Parathyroid adenoma (tissue), 2 donors: ENCODE data around the gene PRKCH.

Experiments
- H2AFZ ChIP-seq: fragments of 300-600 bp; sonication (generic); one replicate; pipeline ENCODE4 v1.7.0; 2017; ENCODE audit warnings: antibody characterized with exemption, mild to moderate bottlenecking
- H3K27ac ChIP-seq: fragments of 300-600 bp; sonication (generic); one replicate; pipeline ENCODE4 v1.7.0; 2017
- H3K27me3 ChIP-seq: fragments of 300-600 bp; sonication (generic); one replicate; pipeline ENCODE4 v1.7.0; 2017; ENCODE audit warnings: low read length; ENCODE audit not compliant: control insufficient read depth, insufficient read depth
- H3K36me3 ChIP-seq: fragments of 300-600 bp; sonication (generic); one replicate; pipeline ENCODE4 v1.7.0; 2017; ENCODE audit warnings: low read length; ENCODE audit not compliant: control insufficient read depth, insufficient read depth
- H3K4me1 ChIP-seq: fragments of 300-600 bp; sonication (generic); one replicate; pipeline ENCODE4 v1.7.0; 2017; ENCODE audit warnings: control low read depth
- H3K4me2 ChIP-seq: fragments of 300-600 bp; sonication (generic); one replicate; pipeline ENCODE4 v1.7.0; 2017; ENCODE audit warnings: low read length
- H3K4me3 ChIP-seq: fragments of 300-600 bp; sonication (generic); one replicate; pipeline ENCODE4 v1.7.0; 2017; ENCODE audit warnings: low read depth, low read length
- H3K79me2 ChIP-seq: fragments of 300-600 bp; sonication (generic); one replicate; pipeline ENCODE4 v1.7.0; 2017; ENCODE audit warnings: control low read depth
- H3K9ac ChIP-seq: fragments of 300-600 bp; sonication (generic); one replicate; pipeline ENCODE4 v1.7.0; 2017; ENCODE audit warnings: mild to moderate bottlenecking
- H3K9me3 ChIP-seq: fragments of 300-600 bp; sonication (generic); one replicate; pipeline ENCODE4 v1.7.0; 2017; ENCODE audit warnings: low read length; ENCODE audit not compliant: control insufficient read depth
- CTCF ChIP-seq: fragments of 300-600 bp; sonication (generic); IDR thresholded peaks from one replicate; pipeline ENCODE4 v1.7.0; 2017; ENCODE audit warnings: antibody characterized with exemption, mild to moderate bottlenecking
- donor health status: primary hyperparathyroidism.

Gene PRKCH

DNA sequence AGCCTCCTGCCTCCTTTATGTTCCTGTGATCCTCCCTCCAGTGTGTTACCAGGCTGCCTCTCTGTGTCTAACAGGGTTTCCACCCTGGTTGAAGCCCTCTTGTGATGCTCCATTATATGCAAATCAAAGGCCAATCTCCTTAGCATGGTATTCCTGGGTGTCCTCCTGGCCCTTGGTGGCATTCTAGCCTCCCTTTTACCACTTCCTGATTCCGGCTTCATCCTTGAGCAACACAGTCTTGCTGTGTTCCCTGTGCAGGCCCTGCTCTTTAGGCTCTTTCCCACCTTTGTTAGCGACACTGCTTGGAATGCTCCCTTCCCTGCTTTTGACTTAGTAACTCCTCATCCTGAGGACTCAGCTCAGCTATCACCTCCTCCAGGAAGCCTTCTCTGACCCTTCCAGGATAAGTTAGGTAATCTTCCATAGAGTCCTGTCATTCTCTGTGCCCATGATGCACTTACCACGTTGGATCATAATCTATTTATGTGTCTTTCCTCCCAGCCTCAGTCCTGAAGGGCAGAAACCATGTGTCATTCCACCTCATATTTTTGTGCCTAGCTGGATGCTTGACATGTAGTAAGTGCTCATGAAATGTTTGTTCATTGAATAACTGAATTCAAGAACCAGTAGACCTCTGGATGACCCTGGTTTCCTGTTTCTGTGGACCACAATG is 37.3 kb downstream of the PRKCH start:
- peaks cover 6% of the 10 kb centered on the region for H3K4me1 ChIP-seq
- H2AFZ ChIP-seq, result no peak overlapping the region
- H3K9ac ChIP-seq, result no peak overlapping the region
- peaks cover 19% of the 10 kb centered on the region for H3K79me2 ChIP-seq
- no peaks in the 10 kb centered on the region for H3K36me3 ChIP-seq
- no peak overlapping the region for H3K4me3 ChIP-seq
- H3K4me2 ChIP-seq, result no peak overlapping the region
- no peak for TF ChIP-seq CTCF
- H3K9me3 ChIP-seq, result no peaks in the 10 kb centered on the region
- peak overlapping the region; percentile 11 for H3K27ac ChIP-seq
- no peaks in the 10 kb centered on the region for H3K27me3 ChIP-seq

DNA sequence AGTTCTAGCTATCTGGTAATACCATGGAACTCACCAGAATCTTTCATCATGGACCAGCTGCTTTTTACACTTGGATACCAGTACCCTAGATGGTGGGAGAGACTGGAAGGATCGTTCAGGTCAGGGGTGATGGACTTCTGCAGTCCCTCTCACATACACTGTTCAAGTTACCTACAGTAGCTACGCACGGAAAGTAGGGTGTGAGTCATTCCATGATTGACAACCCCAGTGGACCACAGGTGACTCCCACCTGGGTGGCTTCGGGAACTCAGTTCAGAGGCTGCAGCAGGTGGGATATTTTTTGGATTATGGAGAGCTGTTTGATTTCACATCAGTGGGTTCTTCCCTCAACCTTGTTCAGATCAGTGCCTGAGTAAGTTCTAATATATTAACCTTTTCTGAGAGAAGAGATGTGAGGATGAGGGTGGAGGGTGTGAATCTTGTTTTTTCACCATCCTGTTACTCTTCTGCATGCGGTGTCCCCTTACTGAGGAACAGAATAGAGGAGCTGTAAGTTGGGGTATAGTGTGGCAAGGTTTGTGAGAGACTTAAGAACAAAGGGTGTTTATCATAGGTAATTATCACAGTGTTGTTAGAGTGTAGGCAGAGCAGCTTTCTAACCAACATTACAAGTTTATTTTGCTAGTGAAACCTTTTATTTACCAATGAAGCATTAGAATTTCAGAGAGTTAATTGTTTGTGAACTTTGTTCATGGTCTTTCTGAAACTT is 39.6 kb downstream of the PRKCH start:
- Histone ChIP-seq H3K4me2 (no peak overlapping the region), H3K4me3 (no peak overlapping the region), H3K9ac (no peak overlapping the region), H3K9me3 (no peaks in the 10 kb centered on the region), H3K27me3 (no peaks in the 10 kb centered on the region), H3K27ac (no peak overlapping the region), H2AFZ (no peak overlapping the region), H3K4me1 (peaks cover 3% of the 10 kb centered on the region), H3K36me3 (no peaks in the 10 kb centered on the region), H3K79me2 (peaks cover 19% of the 10 kb centered on the region)
- TF ChIP-seq CTCF, result no peak

DNA sequence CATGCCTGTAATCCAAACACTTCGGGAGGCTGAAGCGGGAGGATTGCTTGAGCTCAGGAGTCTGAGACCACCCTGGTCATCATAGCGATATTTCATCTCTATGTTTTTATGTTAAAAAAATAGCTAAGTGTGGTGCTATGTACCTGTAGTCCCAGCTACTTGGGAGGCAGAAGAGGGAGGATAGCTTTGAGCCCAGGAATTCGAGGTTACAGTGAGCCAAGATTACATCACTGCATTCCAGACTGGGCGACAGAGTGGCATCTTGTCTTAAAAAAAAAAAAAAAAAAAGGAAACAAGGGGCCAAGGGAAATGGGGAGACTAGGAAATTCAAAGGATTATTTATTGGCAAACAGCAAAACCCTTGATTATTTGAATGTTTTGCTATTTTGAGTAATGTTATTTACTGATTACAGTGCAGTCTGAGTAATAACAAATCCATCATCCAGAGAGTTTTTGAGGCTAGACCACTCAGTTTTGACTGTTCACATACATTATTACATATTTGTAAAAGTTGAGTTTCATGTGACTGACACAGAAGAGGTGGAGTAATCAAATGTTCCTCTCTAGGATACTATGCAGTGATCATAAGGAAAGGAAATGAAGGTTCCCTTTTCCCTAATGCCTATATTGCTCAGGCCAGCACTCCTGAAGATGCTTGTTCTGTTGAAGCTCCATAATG is 40.8 kb downstream of the PRKCH start:
- no peak overlapping the region for H3K27ac ChIP-seq
- H3K9me3 ChIP-seq, result no peaks in the 10 kb centered on the region
- H3K4me1 ChIP-seq, result peaks cover 5% of the 10 kb centered on the region
- TF ChIP-seq CTCF, result no peak
- no peak overlapping the region for H3K9ac ChIP-seq
- peaks cover 19% of the 10 kb centered on the region for H3K79me2 ChIP-seq
- H3K27me3 ChIP-seq, result no peaks in the 10 kb centered on the region
- H3K4me2 ChIP-seq, result no peak overlapping the region
- no peak overlapping the region for H3K4me3 ChIP-seq
- no peak overlapping the region for H2AFZ ChIP-seq
- no peaks in the 10 kb centered on the region for H3K36me3 ChIP-seq

GRCh38 chr14:61364243-61364642 is 42.9 kb downstream of the PRKCH start:
- H3K9ac ChIP-seq, result no peak overlapping the region
- H2AFZ ChIP-seq, result no peak overlapping the region
- H3K36me3 ChIP-seq, result no peaks in the 10 kb centered on the region
- no peak overlapping the region for H3K27ac ChIP-seq
- H3K27me3 ChIP-seq, result no peaks in the 10 kb centered on the region
- TF ChIP-seq CTCF, result no peak
- no peaks in the 10 kb centered on the region for H3K9me3 ChIP-seq
- no peak overlapping the region for H3K4me3 ChIP-seq
- no peak overlapping the region for H3K4me2 ChIP-seq
- H3K4me1 ChIP-seq, result peaks cover 20% of the 10 kb centered on the region
- H3K79me2 ChIP-seq, result peaks cover 11% of the 10 kb centered on the region
